Measurements from ENCODE around the gene STIM2.

- TF ChIP-seq, protein P1, sequence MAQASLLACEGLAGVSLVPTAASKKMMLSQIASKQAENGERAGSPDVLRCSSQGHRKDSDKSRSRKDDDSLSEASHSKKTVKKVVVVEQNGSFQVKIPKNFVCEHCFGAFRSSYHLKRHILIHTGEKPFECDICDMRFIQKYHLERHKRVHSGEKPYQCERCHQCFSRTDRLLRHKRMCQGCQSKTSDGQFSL (CRISPR knock-in tag; IDR thresholded peaks at IDR 0.05): no peak
- TF ChIP-seq, protein P1 (tag; IDR thresholded peaks at IDR 0.05): no peak
- no peak for TF ChIP-seq ZC3H11A (IDR thresholded peaks at IDR 0.05; ENCODE audit: low read depth, low read length)
- TF ChIP-seq BCLAF1 (IDR thresholded peaks at IDR 0.05; ENCODE audit: borderline replicate concordance in 1 of 2, control insufficient read depth in 1 of 2, low read depth in 2 of 2, low read length in 1 of 2): no peak
- TF ChIP-seq EZH2 (IDR thresholded peaks at IDR 0.05; ENCODE audit: borderline replicate concordance, low read depth, low read length): no peak
- no peak for TF ChIP-seq NFRKB (IDR thresholded peaks at IDR 0.05; ENCODE audit: low read depth)
- no peak for TF ChIP-seq PCBP1 (IDR thresholded peaks at IDR 0.05; ENCODE audit: low read depth, low read length, poor library complexity, severe bottlenecking)
- no peak for TF ChIP-seq RBM17 (IDR thresholded peaks at IDR 0.05; ENCODE audit: borderline replicate concordance, low read depth, low read length)
- TF ChIP-seq, protein P2, sequence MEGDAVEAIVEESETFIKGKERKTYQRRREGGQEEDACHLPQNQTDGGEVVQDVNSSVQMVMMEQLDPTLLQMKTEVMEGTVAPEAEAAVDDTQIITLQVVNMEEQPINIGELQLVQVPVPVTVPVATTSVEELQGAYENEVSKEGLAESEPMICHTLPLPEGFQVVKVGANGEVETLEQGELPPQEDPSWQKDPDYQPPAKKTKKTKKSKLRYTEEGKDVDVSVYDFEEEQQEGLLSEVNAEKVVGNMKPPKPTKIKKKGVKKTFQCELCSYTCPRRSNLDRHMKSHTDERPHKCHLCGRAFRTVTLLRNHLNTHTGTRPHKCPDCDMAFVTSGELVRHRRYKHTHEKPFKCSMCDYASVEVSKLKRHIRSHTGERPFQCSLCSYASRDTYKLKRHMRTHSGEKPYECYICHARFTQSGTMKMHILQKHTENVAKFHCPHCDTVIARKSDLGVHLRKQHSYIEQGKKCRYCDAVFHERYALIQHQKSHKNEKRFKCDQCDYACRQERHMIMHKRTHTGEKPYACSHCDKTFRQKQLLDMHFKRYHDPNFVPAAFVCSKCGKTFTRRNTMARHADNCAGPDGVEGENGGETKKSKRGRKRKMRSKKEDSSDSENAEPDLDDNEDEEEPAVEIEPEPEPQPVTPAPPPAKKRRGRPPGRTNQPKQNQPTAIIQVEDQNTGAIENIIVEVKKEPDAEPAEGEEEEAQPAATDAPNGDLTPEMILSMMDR (IDR thresholded peaks at IDR 0.05 in 2 of 3, conservative IDR thresholded peaks at IDR 0.05 in 1 of 3; ENCODE audit: insufficient read depth in 2 of 3, low read depth in 1 of 3, low read length in 3 of 3): no peak
- TF ChIP-seq, protein P3, sequence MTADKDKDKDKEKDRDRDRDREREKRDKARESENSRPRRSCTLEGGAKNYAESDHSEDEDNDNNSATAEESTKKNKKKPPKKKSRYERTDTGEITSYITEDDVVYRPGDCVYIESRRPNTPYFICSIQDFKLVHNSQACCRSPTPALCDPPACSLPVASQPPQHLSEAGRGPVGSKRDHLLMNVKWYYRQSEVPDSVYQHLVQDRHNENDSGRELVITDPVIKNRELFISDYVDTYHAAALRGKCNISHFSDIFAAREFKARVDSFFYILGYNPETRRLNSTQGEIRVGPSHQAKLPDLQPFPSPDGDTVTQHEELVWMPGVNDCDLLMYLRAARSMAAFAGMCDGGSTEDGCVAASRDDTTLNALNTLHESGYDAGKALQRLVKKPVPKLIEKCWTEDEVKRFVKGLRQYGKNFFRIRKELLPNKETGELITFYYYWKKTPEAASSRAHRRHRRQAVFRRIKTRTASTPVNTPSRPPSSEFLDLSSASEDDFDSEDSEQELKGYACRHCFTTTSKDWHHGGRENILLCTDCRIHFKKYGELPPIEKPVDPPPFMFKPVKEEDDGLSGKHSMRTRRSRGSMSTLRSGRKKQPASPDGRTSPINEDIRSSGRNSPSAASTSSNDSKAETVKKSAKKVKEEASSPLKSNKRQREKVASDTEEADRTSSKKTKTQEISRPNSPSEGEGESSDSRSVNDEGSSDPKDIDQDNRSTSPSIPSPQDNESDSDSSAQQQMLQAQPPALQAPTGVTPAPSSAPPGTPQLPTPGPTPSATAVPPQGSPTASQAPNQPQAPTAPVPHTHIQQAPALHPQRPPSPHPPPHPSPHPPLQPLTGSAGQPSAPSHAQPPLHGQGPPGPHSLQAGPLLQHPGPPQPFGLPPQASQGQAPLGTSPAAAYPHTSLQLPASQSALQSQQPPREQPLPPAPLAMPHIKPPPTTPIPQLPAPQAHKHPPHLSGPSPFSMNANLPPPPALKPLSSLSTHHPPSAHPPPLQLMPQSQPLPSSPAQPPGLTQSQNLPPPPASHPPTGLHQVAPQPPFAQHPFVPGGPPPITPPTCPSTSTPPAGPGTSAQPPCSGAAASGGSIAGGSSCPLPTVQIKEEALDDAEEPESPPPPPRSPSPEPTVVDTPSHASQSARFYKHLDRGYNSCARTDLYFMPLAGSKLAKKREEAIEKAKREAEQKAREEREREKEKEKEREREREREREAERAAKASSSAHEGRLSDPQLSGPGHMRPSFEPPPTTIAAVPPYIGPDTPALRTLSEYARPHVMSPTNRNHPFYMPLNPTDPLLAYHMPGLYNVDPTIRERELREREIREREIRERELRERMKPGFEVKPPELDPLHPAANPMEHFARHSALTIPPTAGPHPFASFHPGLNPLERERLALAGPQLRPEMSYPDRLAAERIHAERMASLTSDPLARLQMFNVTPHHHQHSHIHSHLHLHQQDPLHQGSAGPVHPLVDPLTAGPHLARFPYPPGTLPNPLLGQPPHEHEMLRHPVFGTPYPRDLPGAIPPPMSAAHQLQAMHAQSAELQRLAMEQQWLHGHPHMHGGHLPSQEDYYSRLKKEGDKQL (CRISPR knock-in tag; IDR thresholded peaks at IDR 0.05; ENCODE audit: borderline replicate concordance): no peak
- TF ChIP-seq SMARCB1 (IDR thresholded peaks at IDR 0.05; ENCODE audit: insufficient read length, low read depth): no peak
- no peak for TF ChIP-seq ZFX (CRISPR knock-in tag; IDR thresholded peaks at IDR 0.05)
- TF ChIP-seq, protein P4, sequence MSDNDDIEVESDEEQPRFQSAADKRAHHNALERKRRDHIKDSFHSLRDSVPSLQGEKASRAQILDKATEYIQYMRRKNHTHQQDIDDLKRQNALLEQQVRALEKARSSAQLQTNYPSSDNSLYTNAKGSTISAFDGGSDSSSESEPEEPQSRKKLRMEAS (CRISPR knock-in tag; IDR thresholded peaks at IDR 0.05): no peak
Observed at GRCh38 chr4:26884486-26884988, 23.9 kb downstream of the STIM2 start.

Data from K562 (cell line).